A549 (cell line): ENCODE measurements around the gene SORCS2. TPM values are rescaled to one million over a fixed set of nuclear protein-coding genes. Genes with fewer than 3 reads are reported as not detected.
A peak's percentile ranks its signal among the peaks of the same experiment; 100 is the strongest.

ENCODE experiments used
- ATAC-seq, 2 experiments: fragments of 200-7000 bp in 1 of 2; fragments of >200 bp in 1 of 2; cut with Nextera tagmentation in 1 of 2; cut with Tn5 transposase in 1 of 2; 3 replicates each; pipeline versions ENCODE4 v1.8.0 to v1.9.1; 2018 to 2020; ENCODE audit warnings: mild to moderate bottlenecking in 1 of 2, moderate library complexity in 1 of 2
- CTCF ChIA-PET: fragments of 300-600 bp; sonication (Branson Sonifier 250); formaldehyde crosslinking; extraction: SDS; loops from one replicate; lab custom pipeline; 2021; ENCODE audit warnings: antibody characterized with exemption, inconsistent platforms; lab: Yijun Ruan, JAX
- POLR2A ChIA-PET: fragments of 350-600 bp; formaldehyde crosslinking; extraction: SDS; loops from one replicate; lab custom pipeline; 2021; ENCODE audit warnings: antibody characterized with exemption, inconsistent platforms; lab: Yijun Ruan, JAX
- DNase-seq, 2 experiments: peaks; one replicate each; pipeline versions ENCODE4 v3.0.0 to v3.0.0-alpha.2; 2011 to 2016; ENCODE audit warnings: low read depth in 1 of 2, low spot score in 1 of 2
- FAIRE-seq: peaks from 2 replicates; lab custom pipeline; 2011; peaks lifted over from hg19 to GRCh38; lab: Jason Lieb, UNC
- H3K27ac ChIP-seq, 2 experiments: fragments of >200 bp; sonication (Bioruptor Twin); formaldehyde crosslinking; 3 replicates each; pipeline ENCODE4 v1.5.1; 2016 to 2017
- H3K4me1 ChIP-seq: fragments of >200 bp; sonication (Bioruptor Twin); formaldehyde crosslinking; 3 replicates; pipeline ENCODE4 v1.6.1; 2016
- H3K4me2 ChIP-seq: fragments of >200 bp; sonication (Bioruptor Twin); formaldehyde crosslinking; 3 replicates; pipeline ENCODE4 v1.6.1; 2016
- H3K4me3 ChIP-seq: fragments of >200 bp; sonication (Bioruptor Twin); formaldehyde crosslinking; 3 replicates; pipeline ENCODE4 v1.5.1; 2016
- H3K9me3 ChIP-seq: fragments of >200 bp; sonication (Bioruptor Twin); formaldehyde crosslinking; 3 replicates; pipeline ENCODE4 v1.6.1; 2016
- BCL3 ChIP-seq: fragments of >200 bp; sonication (Bioruptor Twin); formaldehyde crosslinking; IDR thresholded peaks from 3 replicates; pipeline ENCODE4 v1.6.1; 2016
- CEBPB ChIP-seq, 2 experiments: fragments of >200 bp in 1 of 2; sonication (Bioruptor Twin) in 1 of 2; formaldehyde crosslinking in 1 of 2; IDR thresholded peaks; 2 replicates each; pipeline ENCODE4 v1.6.1; 2012 to 2016
- CTCF ChIP-seq: fragments of >200 bp; sonication (Bioruptor Twin); formaldehyde crosslinking; IDR thresholded peaks from 3 replicates; pipeline ENCODE4 v1.5.1; 2016
- EHMT2 ChIP-seq: fragments of 200-600 bp; sonication (generic); IDR thresholded peaks from 2 replicates; pipeline ENCODE4 v1.6.1; 2016; ENCODE audit warnings: antibody characterized with exemption, low read depth, mild to moderate bottlenecking, moderate library complexity
- GATA3 ChIP-seq: IDR thresholded peaks from 2 replicates; pipeline ENCODE4 v1.6.1; 2012; ENCODE audit warnings: borderline replicate concordance
- JUN ChIP-seq, 2 experiments: fragments of >200 bp; sonication (Bioruptor Twin); formaldehyde crosslinking; IDR thresholded peaks; 2 replicates in 1 of 2; 3 replicates in 1 of 2; pipeline ENCODE4 v1.6.1; 2016 to 2017
- KDM5A ChIP-seq: fragments of 200-600 bp; sonication (generic); IDR thresholded peaks from 2 replicates; pipeline ENCODE4 v1.6.1; 2016; ENCODE audit warnings: antibody characterized with exemption, mild to moderate bottlenecking
- MAFK ChIP-seq: fragments of 450-650 bp; IDR thresholded peaks from 2 replicates; pipeline ENCODE4 v1.6.1; 2014; ENCODE audit not compliant: partially characterized antibody
- MAX ChIP-seq: IDR thresholded peaks from 2 replicates; pipeline ENCODE4 v1.6.1; 2012
- NFE2L2 ChIP-seq: fragments of 150-350 bp; conservative IDR thresholded peaks from 2 replicates; pipeline ENCODE4 v1.6.1; 2014; ENCODE audit warnings: low read length
- PBX3 ChIP-seq: IDR thresholded peaks from 2 replicates; pipeline ENCODE4 v1.6.1; 2012
- RAD21 ChIP-seq, 2 experiments: fragments of >200 bp in 1 of 2; sonication (Bioruptor Twin) in 1 of 2; formaldehyde crosslinking in 1 of 2; IDR thresholded peaks in 1 of 2; conservative IDR thresholded peaks in 1 of 2; 2 replicates in 1 of 2; 3 replicates in 1 of 2; pipeline ENCODE4 v1.6.1; 2012 to 2018; ENCODE audit warnings: inconsistent platforms in 1 of 2
- REST ChIP-seq: fragments of 200-600 bp; sonication (generic); IDR thresholded peaks from 2 replicates; pipeline ENCODE4 v1.6.1; 2016; ENCODE audit warnings: antibody characterized with exemption, mild to moderate bottlenecking, moderate library complexity
- RNF2 ChIP-seq: fragments of 200-600 bp; sonication (generic); IDR thresholded peaks from 2 replicates; pipeline ENCODE4 v1.6.1; 2016; ENCODE audit warnings: low read depth, mild to moderate bottlenecking, antibody characterized with exemption, moderate library complexity, borderline replicate concordance
- ZFP36 ChIP-seq: fragments of 450-650 bp; IDR thresholded peaks from 2 replicates; pipeline ENCODE4 v1.6.1; 2014; ENCODE audit warnings: borderline replicate concordance; ENCODE audit not compliant: partially characterized antibody
- WGBS: methylation state at CpG from one replicate; pipeline ENCODE4 v1.1.6; 2017; ENCODE audit errors: missing lambda C conversion rate; 5-methylcytosine and 5-hydroxymethylcytosine counted together
- polyA plus RNA-seq, 4 experiments: library from polyadenylated mRNA; depleted of rRNA in 3 of 4; stranded (reverse); fragments of >200 nt; fragmentation: RNase III in 1 of 4; extraction: RNeasy Plus Mini Kit Qiagen cat#74134 plus additional on column Dnase treatment in 1 of 4; gene quantifications; 2 replicates in 3 of 4; 3 replicates in 1 of 4; pipeline ENCODE4 v1.2.3, GENCODE V29; 2011 to 2017

SORCS2 gene
- polyA plus RNA-seq, 2 of the 4 experiments (the other 2 are of a cell fraction): 1.4 to 4.6 TPM

GRCh38 chr4:7218686-7219085 lies 26.3 kb downstream of the SORCS2 start:
- 93% methylated on average over 7 of the region's 7 CpGs for WGBS
- Histone ChIP-seq H3K4me2 (no peak overlapping the region), H3K9me3 (no peaks in the 10 kb centered on the region), H3K4me3 (no peak overlapping the region), H3K4me1 (peaks cover 23% of the 10 kb centered on the region), H3K27ac (peak overlapping the region in 1 of 2 experiments; percentile 85; a peak in 3 of 6 replicates)
- TF ChIP-seq EHMT2: no peak
- no peak for TF ChIP-seq PBX3
- TF ChIP-seq MAX: no peak
- TF ChIP-seq CEBPB (IDR thresholded peaks at IDR 0.05): no peak
- no peak for TF ChIP-seq KDM5A
- no peak for TF ChIP-seq JUN (IDR thresholded peaks at IDR 0.05)
- TF ChIP-seq RNF2: no peak
- no peak for TF ChIP-seq ZFP36
- TF ChIP-seq NFE2L2: no peak
- no peak for TF ChIP-seq MAFK
- no peak for TF ChIP-seq REST
- no peak for TF ChIP-seq BCL3
- TF ChIP-seq CTCF: no peak
- DNase-seq: no peak
- no peak for ATAC-seq
- ChIA-PET POLR2A (no interaction called here), CTCF (no interaction called here)
- FAIRE-seq: no peak

GRCh38 chr4:7222521-7222920 lies 30.2 kb downstream of the SORCS2 start:
- 94% methylated on average over 8 of the region's 9 CpGs for WGBS
- ChIA-PET CTCF (interaction anchor here (1.1 to 2.4 kb wide), 3 partner anchors 10 to 73 kb away, joined by 3 to 7 read pairs (median 3); no protein-coding TSS in a partner anchor), POLR2A (no interaction called here)
- ATAC-seq (no peak), FAIRE-seq (no peak), DNase-seq (no peak)
- no peaks in the 10 kb centered on the region for H3K9me3 ChIP-seq
- no peak overlapping the region for H3K4me3 ChIP-seq
- H3K4me1 ChIP-seq: peaks cover 18% of the 10 kb centered on the region
- H3K27ac ChIP-seq: peak overlapping the region in 1 of 2 experiments; percentile 31; a peak in 1 of 6 replicates
- H3K4me2 ChIP-seq: no peak overlapping the region
- no peak for TF ChIP-seq RAD21 (conservative IDR thresholded peaks at IDR 0.05 in 1 of 2, IDR thresholded peaks at IDR 0.05 in 1 of 2)
- TF ChIP-seq GATA3: no peak
- no peak for TF ChIP-seq CEBPB (IDR thresholded peaks at IDR 0.05)
- TF ChIP-seq, all 56 proteins: peak for 0
